ENCODE results near the gene DYNC2I2. TPM values are rescaled to one million over a fixed set of nuclear protein-coding genes. Genes with fewer than 3 reads are reported as not detected.

DYNC2I2 gene
- total RNA-seq, 2 donors from 2014 or later = 66.1 to 80.1 TPM

- peaks cover 17 to 35% of the 10 kb centered on the region in 2 donors for H3K36me3 ChIP-seq
- no peaks in the 10 kb centered on the region for H3K9me3 ChIP-seq
- DNase-seq (ENCODE audit: low spot score) = no peak
- intact Hi-C loops (cut with DNase I) = no loop called here
- no peaks in the 10 kb centered on the region for H3K4me1 ChIP-seq (replicated peaks)
- H3K27ac ChIP-seq = no peak overlapping the region
- H3K27me3 ChIP-seq (replicated peaks; ENCODE audit: insufficient read depth) = no peaks in the 10 kb centered on the region
- no peak overlapping the region for H3K4me3 ChIP-seq
- WGBS = 84% methylated on average over 10 of the region's 15 CpGs
- no peak for TF ChIP-seq CTCF (IDR thresholded peaks at IDR 0.05)
- TF ChIP-seq POLR2AphosphoS5 (IDR thresholded peaks at IDR 0.05) = no peak
These were observed 29.4 kb downstream of the DYNC2I2 start for GRCh38 chr9:128627127-128627715.

DNA sequence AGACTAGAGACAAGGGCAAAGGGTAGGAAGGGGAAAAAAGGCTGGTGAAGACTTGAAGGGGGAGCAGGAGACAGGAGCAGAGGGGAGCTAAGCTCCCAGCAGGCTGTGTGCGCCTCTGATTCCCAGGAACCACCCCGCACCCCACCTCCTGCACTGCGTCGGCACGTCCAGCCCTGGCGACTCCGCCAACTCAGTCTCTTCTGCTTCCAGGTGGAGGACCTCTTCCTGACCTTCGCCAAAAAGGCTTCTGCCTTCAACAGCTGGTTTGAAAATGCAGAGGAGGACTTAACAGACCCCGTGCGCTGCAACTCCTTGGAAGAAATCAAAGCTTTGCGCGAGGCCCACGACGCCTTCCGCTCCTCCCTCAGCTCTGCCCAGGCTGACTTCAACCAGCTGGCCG lies 30.5 kb downstream of the DYNC2I2 start:
- DNase-seq (ENCODE audit: low spot score) = no peak
- no peak for TF ChIP-seq POLR2AphosphoS5 (IDR thresholded peaks at IDR 0.05)
- TF ChIP-seq CTCF (IDR thresholded peaks at IDR 0.05) = no peak
- no peak for TF ChIP-seq POLR2A (IDR thresholded peaks at IDR 0.05)
- H3K36me3 ChIP-seq = peaks cover 18 to 30% of the 10 kb centered on the region in 2 donors
- intact Hi-C loops (cut with DNase I) = no loop called here
- 82% methylated on average over 16 of the region's 16 CpGs for WGBS
- H3K9me3 ChIP-seq = no peaks in the 10 kb centered on the region
- H3K27ac ChIP-seq = no peak overlapping the region
- H3K4me3 ChIP-seq = no peak overlapping the region
- H3K27me3 ChIP-seq (replicated peaks; ENCODE audit: insufficient read depth) = no peaks in the 10 kb centered on the region
- H3K4me1 ChIP-seq (replicated peaks) = no peaks in the 10 kb centered on the region

GRCh38 chr9:128625391-128626146 lies 31.1 kb downstream of the DYNC2I2 start:
- Histone ChIP-seq H3K4me1 (replicated peaks) (no peaks in the 10 kb centered on the region), H3K4me3 (no peak overlapping the region), H3K9me3 (no peaks in the 10 kb centered on the region), H3K36me3 (peaks cover 18 to 30% of the 10 kb centered on the region in 2 donors), H3K27me3 (replicated peaks; ENCODE audit: insufficient read depth) (no peaks in the 10 kb centered on the region), H3K27ac (no peak overlapping the region)
- intact Hi-C loops (cut with DNase I) = no loop called here
- DNase-seq (ENCODE audit: low spot score) = no peak
- 79% methylated on average over 20 of the region's 20 CpGs for WGBS
- TF ChIP-seq POLR2A (IDR thresholded peaks at IDR 0.05) (no peak), CTCF (IDR thresholded peaks at IDR 0.05) (no peak), POLR2AphosphoS5 (IDR thresholded peaks at IDR 0.05) (no peak)

- peak; percentile 24 for DNase-seq (ENCODE audit: low spot score)
- WGBS = 73% methylated on average over 10 of the region's 10 CpGs
These were observed 32.1 kb downstream of the DYNC2I2 start for GRCh38 chr9:128624566-128624965.

More at GRCh38 chr9:128624566-128624965, 32.1 kb downstream of the DYNC2I2 start:
- intact Hi-C loops (cut with DNase I) = no loop called here
- Histone ChIP-seq H3K27ac (peak overlapping the region in 1 of 2 donors; percentile 38), H3K9me3 (no peaks in the 10 kb centered on the region), H3K4me3 (no peak overlapping the region), H3K36me3 (peaks cover 25 to 35% of the 10 kb centered on the region in 2 donors), H3K4me1 (replicated peaks) (no peaks in the 10 kb centered on the region), H3K27me3 (replicated peaks; ENCODE audit: insufficient read depth) (no peaks in the 10 kb centered on the region)
- peak in 1 of 4 experiments; percentile 11 for TF ChIP-seq CTCF (IDR thresholded peaks at IDR 0.05)
- no peak for TF ChIP-seq POLR2AphosphoS5 (IDR thresholded peaks at IDR 0.05)
- TF ChIP-seq POLR2A (IDR thresholded peaks at IDR 0.05) = no peak

All from prostate gland (tissue), 2 donors.